Kidney glomerular epithelial cell (primary cell): ENCODE measurements around the gene ANKRD29.

Source experiments
- DNase-seq: peaks from one replicate; lab custom pipeline; 2025; lab: John Stamatoyannopoulos, UW

The ANKRD29 gene, protein sequence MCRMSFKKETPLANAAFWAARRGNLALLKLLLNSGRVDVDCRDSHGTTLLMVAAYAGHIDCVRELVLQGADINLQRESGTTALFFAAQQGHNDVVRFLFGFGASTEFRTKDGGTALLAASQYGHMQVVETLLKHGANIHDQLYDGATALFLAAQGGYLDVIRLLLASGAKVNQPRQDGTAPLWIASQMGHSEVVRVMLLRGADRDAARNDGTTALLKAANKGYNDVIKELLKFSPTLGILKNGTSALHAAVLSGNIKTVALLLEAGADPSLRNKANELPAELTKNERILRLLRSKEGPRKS

DNA sequence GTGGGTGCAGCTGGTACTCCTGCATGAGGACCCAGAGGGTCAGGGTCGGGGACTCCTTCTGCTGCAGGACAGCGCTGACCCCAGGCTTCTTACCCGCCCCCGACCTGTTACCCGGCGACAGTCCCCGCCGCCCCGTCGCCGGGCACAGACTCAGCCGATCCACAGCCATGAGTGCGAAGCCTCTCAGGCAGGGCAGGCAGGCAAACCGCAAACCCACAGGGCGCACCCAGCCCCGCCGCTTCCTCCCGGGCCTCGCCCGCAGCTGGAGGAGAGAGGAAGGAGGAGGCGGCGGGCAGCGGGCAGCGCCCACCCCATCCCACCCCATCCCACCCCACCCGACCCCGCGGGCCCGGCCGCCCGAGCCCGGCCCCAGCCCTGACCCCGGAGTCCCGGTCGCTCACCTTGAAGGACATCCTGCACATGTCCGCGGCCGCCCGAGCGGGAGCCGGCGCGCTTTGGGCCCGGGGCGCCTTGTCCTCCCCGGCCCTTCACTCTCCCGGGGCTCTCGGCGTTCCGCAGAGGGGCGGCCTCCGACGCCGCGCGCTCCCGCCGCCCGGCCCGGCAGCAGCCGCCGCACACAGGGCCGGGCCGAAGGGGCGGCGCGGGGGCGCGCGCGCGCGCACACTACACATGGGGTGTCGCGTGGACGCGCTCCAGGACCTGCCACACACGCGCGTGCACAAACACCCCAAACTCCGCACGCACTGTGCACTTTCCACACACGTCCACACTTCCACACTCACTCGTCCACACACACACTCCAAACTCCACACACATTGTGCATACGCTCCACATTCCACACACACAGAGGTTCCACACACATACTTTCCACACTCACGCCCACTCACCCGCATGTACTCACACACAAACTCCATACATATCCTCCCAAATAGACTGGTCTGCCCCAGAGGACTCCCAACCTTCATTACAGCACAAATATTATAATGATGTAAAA is at the start of gene ANKRD29:
Gene ANKRD29 (minus strand): TSS at position 603 of the 955 bp plus-strand sequence. CDS start 181 bp downstream, at position 422.
- no peak for DNase-seq

GRCh38 chr18:23712445-23712844 is 49.7 kb upstream of the ANKRD29 start:
- no peak for DNase-seq

DNA sequence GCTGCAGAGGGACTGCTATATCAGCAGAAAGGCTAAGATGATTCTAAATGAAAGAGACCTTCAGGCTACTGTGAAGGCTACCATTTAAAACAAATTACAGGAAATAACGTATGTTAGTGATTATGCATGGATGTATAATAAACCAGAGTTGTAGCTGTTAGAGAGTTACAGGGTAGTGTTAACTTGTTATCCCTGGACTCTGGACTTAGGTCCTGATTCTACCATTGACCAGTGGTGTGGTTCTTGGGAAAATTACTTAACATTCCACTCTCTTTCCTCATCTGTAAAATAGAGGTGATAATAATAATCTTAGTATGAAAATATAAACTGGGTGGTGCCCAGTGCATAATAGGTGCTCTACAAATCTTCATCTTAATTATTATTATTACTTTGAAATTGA is 48.7 kb upstream of the ANKRD29 start:
- no peak for DNase-seq

DNA sequence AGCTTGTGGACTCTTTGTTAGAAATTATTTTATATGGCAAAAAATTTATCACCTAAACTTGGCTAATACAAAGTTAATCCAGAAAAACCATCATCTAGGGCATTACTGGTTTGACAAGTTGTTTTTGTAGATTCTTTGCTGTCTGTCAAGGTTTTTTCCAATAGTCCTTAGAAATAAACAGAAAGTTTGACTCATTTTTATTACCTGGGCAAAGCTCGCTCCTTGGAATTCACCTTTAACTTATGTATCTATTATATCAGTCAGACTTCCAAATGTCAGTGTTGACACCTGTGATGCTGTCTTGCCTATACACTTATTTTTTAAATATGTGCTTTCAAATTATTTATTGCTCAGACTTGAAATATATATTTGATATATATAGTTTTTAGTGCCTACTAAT is 48.2 kb upstream of the ANKRD29 start:
- DNase-seq = no peak

DNA sequence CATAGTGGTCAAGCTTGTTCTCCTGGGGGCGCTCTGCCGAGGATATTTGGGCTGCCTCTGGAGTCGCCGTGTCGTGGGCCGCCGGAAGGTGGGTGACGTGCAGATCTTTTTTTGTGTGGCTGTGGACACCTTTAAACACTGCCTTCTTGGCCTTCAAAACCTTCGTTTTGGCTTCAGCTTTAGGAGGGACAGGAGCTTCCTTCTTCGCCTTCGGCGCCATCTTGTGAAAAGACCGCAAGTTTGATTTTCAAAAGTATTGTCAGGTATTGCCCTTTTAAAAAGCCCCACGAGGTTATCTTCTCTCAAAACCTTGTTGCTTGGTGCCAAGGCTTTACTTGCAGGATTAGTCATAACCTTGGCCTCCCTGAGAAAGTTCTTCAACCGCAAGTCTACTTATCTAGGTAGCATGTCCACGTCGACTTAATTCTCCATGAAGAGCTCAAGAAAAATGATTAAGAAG is 47.4 kb upstream of the ANKRD29 start:
- peak; percentile 34 for DNase-seq

- DNase-seq = no peak
These were observed 44.4 kb upstream of the ANKRD29 start for GRCh38 chr18:23706971-23707640.

- DNase-seq = no peak
These were observed 42.1 kb upstream of the ANKRD29 start for GRCh38 chr18:23704806-23705205.

DNA sequence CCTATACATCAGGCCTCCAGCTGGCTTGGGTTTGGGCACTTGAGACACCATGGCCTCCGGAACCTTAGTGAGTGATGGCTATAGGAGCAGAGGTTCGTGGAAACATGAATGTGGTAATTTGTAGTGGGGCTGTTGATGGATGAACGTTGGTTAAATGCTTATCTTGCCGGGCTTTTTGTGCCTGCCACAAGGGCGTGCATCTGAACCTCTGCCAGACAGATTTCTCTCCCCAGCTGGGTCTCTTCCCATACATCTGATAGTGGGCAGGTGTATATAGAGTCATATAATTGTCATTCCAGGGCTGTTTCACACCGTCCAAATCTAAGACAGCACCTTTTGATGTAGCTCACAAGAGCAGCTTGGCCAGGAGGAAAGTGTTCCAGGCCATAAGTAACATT is 41.3 kb upstream of the ANKRD29 start:
- no peak for DNase-seq

DNA sequence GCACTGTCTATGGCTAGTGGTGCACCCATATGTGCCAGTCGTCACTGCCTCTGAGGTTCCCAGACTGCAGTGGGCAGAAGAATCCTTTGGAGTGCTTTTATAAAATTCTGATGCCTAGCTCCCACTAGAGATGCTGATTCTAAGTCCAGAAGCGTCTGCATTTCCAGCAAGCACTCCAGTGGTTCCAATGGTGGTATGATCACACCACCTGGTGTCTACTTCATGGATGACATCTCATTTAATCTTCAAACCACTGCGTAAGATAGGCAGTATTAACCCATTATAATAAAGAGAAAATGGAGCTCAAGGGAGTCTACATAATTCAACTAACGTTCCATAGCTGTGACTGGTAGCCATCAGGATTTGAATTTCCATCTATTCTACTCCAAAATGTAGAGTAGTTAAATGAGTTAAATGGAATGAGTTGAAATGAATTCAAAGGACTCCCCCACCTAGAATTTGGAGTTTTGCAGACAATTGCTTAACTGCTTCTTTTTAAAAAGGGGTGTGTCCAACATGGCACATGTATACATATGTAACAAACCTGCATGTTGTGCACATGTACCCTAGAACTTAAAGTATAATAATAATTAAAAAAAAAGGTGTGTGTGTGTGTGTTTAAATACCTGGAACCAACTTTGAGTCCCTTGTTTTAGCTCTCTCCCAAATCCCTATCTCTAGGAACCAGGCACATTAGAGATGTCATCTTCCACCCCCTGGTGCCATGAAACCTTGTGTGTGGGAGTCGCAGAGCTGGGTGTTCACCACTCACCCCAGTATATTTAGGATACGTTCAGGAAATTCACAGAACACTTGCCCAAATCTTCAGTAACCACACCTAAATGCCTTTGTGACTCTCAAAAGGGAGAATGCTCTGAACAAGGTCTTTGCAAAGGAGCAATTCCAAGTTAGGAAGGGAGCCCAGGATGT is 40.6 kb upstream of the ANKRD29 start:
- DNase-seq = peak; percentile 56

DNA sequence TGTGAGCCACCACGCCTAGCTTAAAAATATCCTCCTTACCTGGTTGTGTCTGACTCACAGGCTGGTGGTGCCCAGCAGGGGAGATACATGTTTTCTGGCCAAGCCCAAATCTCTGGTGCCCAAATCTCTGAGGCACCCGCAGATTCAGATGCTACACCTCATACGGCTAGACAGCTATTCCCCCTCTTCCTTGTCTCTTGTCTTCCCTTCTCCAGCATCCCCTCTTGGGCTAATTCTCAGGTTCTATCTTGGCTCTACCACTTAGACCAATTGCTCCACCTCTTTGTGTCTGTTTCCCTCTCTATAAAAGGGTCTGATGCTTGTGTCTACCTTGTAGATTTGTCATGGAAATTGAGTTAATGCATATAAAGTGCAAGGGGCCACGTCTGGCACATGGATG is 39.9 kb upstream of the ANKRD29 start:
- DNase-seq = no peak

DNA sequence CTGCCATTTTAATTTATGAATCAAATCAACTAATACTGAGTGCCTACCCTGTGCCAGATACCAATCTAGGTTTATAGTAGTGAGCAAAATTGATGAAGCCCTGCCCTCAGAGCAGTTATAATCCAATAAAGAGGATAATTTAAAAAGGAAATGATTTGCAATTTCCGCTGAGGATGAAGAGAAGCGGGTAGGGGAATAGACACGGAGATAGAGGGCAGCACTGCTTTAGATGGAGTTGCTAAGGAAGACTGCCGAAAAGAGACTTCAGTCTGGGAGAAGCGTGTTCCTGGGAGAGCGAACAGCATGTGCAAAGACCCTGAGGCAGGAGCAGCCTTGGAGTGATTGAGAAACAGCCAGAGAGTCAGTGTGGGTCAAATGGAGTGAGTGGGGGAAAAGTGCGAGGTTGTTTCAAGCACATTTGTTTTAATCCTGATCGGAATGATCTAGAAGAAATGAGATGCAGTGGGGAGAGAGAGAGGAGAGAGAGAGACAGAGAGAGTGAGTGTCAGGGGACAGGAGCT is 38.9 kb upstream of the ANKRD29 start:
- DNase-seq = no peak

DNA sequence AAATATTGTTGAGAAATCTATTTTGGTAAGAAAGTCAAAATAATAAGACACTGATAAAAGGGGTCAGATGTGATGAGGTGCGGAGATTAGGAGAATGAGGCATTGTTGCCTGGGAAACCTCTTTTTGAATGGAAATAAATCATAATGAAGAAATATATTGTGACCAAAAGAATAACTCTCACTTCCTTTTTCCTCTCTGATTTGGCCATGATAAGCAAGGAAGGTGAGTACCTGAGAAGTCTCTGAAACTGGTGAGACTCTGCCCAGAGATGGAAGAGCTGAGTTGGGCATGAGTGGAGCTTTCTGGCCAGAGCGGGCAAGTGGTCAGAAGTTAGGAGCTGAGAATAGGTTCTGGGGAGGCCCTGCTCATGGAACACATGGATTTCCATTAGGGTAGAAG is 38.3 kb upstream of the ANKRD29 start:
- DNase-seq = no peak

GRCh38 chr18:23694637-23695430 is 32.1 kb upstream of the ANKRD29 start:
- DNase-seq = no peak

GRCh38 chr18:23693846-23694245 is 31.1 kb upstream of the ANKRD29 start:
- DNase-seq = no peak

GRCh38 chr18:23690505-23691068 is 27.9 kb upstream of the ANKRD29 start:
- DNase-seq = no peak

DNA sequence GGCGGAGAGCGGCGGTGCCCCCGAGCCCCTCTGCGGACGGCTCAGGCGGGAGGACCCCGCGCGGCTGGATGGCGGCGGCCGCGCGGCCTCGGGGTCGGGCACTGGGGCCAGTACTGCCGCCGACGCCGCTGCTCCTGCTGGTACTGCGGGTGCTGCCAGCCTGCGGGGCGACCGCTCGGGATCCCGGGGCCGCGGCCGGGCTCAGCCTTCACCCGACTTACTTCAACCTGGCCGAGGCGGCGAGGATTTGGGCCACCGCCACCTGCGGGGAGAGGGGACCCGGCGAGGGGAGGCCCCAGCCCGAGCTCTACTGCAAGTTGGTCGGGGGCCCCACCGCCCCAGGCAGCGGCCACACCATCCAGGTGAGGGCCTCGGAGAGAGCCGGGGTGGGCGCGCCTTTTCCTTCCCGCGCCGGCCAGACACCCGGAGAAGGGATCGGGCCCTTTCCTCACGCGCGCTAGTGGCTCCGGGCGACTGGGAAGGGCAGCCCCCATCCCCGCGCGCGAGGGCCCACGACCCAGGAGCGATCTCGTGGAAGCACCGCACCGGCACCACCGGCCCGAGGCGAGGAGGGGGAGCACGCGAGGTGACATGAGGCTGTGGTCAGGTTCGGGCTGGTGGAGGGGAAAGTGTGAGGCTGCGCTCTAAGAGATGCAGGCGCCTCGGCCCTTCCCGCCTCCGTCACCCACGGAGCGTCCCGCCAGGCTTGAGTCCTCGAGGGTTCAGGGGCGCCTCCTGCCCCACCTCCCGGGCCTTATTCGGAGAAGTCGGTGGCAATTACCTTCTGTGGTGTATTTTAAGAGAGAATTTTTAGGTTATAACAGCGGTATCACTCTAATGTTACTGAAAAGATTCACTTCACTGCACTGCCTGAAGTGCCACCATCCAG is 27.1 kb upstream of the ANKRD29 start:
- DNase-seq = no peak

- peak; percentile 58 for DNase-seq
These were observed 26.4 kb upstream of the ANKRD29 start, which contains the start of gene LAMA3 for GRCh38 chr18:23689031-23689615. LAMA3 (plus strand) TSS chr18:23689453; CDS start chr18:23689684, 231 bp downstream.

- no peak for DNase-seq
These were observed 25.8 kb upstream of the ANKRD29 start for GRCh38 chr18:23688528-23688927.
